ENCODE results near the gene IQCH. TPM values are rescaled to one million over a fixed set of nuclear protein-coding genes. Genes with fewer than 3 reads are reported as not detected.

Gene IQCH
- total and polyA plus RNA-seq, 2 donors (not counting 1 experiment from before 2014, with no cell fraction given): 1.7 to 5.0 TPM

DNA sequence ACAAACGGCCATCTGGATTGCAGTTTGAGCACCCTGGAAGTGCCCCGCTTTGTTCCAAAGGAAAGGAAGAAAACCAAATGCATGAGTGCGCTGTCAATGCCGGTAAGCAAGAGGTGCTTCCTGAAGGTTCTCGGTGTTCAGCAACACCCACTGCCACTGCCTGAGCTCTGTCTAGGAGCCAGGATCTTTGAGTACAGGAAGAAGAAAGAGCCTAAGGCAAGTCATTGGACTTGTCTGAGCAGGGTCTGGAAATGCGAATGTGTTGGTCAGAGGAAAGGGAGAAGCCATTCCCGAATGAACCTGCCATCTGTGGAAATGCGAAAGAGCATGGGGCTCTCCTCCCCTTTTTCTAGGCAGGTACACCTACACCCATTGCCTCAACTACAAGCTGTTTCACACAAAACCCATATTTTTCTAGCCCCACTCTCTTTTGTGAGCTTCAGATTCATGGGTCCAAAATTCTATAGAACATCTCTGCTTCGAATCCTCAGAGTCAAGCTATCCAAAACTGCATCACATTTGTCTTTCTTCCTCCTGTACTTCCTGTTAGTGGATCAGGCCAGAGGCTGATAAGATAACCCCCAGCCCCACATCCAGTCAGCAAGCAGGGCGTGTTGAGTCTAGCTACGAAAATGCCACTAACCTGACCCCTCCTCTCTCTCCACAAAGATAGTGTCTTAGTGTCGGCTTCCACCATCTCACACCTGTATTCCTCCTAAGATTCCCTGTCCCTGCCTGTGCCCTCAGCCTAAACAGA is 210.8 kb downstream of the IQCH start:
- Histone ChIP-seq H3K4me2 (ENCODE audit: extremely low read depth, insufficient read depth, low read length) (no peak overlapping the region), H3K4me1 (ENCODE audit: control insufficient read depth, extremely low read depth, insufficient read depth, low read length) (no peaks in the 10 kb centered on the region), H3K36me3 (ENCODE audit: control insufficient read depth, insufficient read depth, low read length) (no peaks in the 10 kb centered on the region), H4K20me1 (ENCODE audit: control insufficient read depth, extremely low read depth, insufficient read depth, low read length) (no peaks in the 10 kb centered on the region), H3K9me3 (ENCODE audit: control insufficient read depth, insufficient read depth, low read depth, low read length) (no peaks in the 10 kb centered on the region), H3K9ac (ENCODE audit: insufficient read depth, low read length) (no peak overlapping the region), H3K27ac (ENCODE audit: insufficient read depth, low read length) (no peak overlapping the region), H3K4me3 (replicated peaks in 1 of 4; ENCODE audit: control extremely low read depth in 1 of 4, insufficient read depth in 1 of 4, low read depth in 3 of 4, low read length in 4 of 4) (no peak overlapping the region), H2AFZ (ENCODE audit: low read length) (no peak overlapping the region), H3K27me3 (ENCODE audit: control insufficient read depth, insufficient read depth, low read length) (no peaks in the 10 kb centered on the region), H3K79me2 (ENCODE audit: control insufficient read depth, insufficient read depth, low read length) (no peaks in the 10 kb centered on the region)
- no peak for TF ChIP-seq EZH2 (IDR thresholded peaks at IDR 0.05; ENCODE audit: low read length, missing control alignments)
- TF ChIP-seq, protein P1, sequence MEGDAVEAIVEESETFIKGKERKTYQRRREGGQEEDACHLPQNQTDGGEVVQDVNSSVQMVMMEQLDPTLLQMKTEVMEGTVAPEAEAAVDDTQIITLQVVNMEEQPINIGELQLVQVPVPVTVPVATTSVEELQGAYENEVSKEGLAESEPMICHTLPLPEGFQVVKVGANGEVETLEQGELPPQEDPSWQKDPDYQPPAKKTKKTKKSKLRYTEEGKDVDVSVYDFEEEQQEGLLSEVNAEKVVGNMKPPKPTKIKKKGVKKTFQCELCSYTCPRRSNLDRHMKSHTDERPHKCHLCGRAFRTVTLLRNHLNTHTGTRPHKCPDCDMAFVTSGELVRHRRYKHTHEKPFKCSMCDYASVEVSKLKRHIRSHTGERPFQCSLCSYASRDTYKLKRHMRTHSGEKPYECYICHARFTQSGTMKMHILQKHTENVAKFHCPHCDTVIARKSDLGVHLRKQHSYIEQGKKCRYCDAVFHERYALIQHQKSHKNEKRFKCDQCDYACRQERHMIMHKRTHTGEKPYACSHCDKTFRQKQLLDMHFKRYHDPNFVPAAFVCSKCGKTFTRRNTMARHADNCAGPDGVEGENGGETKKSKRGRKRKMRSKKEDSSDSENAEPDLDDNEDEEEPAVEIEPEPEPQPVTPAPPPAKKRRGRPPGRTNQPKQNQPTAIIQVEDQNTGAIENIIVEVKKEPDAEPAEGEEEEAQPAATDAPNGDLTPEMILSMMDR (conservative IDR thresholded peaks at IDR 0.05 in 1 of 2, IDR thresholded peaks at IDR 0.05 in 1 of 2; ENCODE audit: low read depth in 1 of 2, low read length in 2 of 2): no peak
- no peak for DNase-seq (ENCODE audit: low read depth in 2 of 2)

DNA sequence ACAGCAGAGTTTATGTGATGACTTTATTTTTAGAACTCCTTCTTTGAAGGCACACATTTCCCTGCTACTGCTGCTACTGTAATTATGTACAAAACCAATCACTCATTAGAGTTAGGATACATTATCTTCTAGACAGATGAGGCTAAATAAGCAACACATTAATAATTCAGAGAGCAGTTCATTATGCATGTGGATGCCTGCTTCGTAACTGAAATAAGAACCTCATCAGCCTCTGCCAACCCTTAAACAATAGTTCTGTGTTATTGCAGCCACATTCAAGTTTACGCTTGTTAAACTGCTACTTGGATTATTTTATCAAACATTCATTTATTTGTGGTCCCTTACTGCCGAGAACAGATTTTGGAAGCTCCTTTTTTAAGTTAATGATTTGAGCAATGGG is 213.8 kb downstream of the IQCH start:
- Histone ChIP-seq H3K27ac (ENCODE audit: insufficient read depth, low read length) (no peak overlapping the region), H3K27me3 (ENCODE audit: control insufficient read depth, insufficient read depth, low read length) (no peaks in the 10 kb centered on the region), H3K4me1 (ENCODE audit: control insufficient read depth, extremely low read depth, insufficient read depth, low read length) (peaks cover 6% of the 10 kb centered on the region), H3K4me2 (ENCODE audit: extremely low read depth, insufficient read depth, low read length) (no peak overlapping the region), H2AFZ (ENCODE audit: low read length) (no peak overlapping the region), H3K36me3 (ENCODE audit: control insufficient read depth, insufficient read depth, low read length) (no peaks in the 10 kb centered on the region), H3K9ac (ENCODE audit: insufficient read depth, low read length) (no peak overlapping the region), H4K20me1 (ENCODE audit: control insufficient read depth, extremely low read depth, insufficient read depth, low read length) (no peaks in the 10 kb centered on the region), H3K79me2 (ENCODE audit: control insufficient read depth, insufficient read depth, low read length) (no peaks in the 10 kb centered on the region), H3K9me3 (ENCODE audit: control insufficient read depth, insufficient read depth, low read depth, low read length) (no peaks in the 10 kb centered on the region), H3K4me3 (replicated peaks in 1 of 4; ENCODE audit: control extremely low read depth in 1 of 4, insufficient read depth in 1 of 4, low read depth in 3 of 4, low read length in 4 of 4) (no peak overlapping the region)
- no peak for DNase-seq (ENCODE audit: low read depth in 2 of 2)
- TF ChIP-seq, protein P1 (conservative IDR thresholded peaks at IDR 0.05 in 1 of 2, IDR thresholded peaks at IDR 0.05 in 1 of 2; ENCODE audit: low read depth in 1 of 2, low read length in 2 of 2): no peak
- TF ChIP-seq EZH2 (IDR thresholded peaks at IDR 0.05; ENCODE audit: low read length, missing control alignments): no peak

DNA sequence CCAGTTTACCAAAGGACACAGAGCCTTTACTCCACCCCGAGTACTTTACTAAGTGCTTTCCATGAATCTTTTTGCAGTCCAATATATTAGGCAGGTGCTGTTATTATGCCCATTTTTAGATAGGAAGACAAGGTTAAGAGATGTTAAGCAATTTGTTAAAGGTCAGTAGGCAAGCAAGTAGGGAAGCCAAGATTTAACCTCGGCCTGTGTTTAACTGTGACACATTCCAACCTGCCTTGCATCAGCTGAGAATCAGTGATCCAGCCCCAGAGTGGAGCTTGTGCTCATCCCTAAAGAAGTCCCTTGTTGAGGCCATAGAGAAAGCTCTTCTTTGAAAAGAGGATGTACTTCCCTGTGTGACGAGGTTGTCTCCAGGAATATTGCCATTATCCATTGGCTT is 215.1 kb downstream of the IQCH start:
- no peaks in the 10 kb centered on the region for H3K36me3 ChIP-seq (ENCODE audit: control insufficient read depth, insufficient read depth, low read length)
- no peaks in the 10 kb centered on the region for H3K27me3 ChIP-seq (ENCODE audit: control insufficient read depth, insufficient read depth, low read length)
- no peaks in the 10 kb centered on the region for H3K9me3 ChIP-seq (ENCODE audit: control insufficient read depth, insufficient read depth, low read depth, low read length)
- no peaks in the 10 kb centered on the region for H3K79me2 ChIP-seq (ENCODE audit: control insufficient read depth, insufficient read depth, low read length)
- H3K4me2 ChIP-seq (ENCODE audit: extremely low read depth, insufficient read depth, low read length): no peak overlapping the region
- TF ChIP-seq, protein P1 (conservative IDR thresholded peaks at IDR 0.05 in 1 of 2, IDR thresholded peaks at IDR 0.05 in 1 of 2; ENCODE audit: low read depth in 1 of 2, low read length in 2 of 2): no peak
- no peak for TF ChIP-seq EZH2 (IDR thresholded peaks at IDR 0.05; ENCODE audit: low read length, missing control alignments)
- no peak overlapping the region for H3K27ac ChIP-seq (ENCODE audit: insufficient read depth, low read length)
- H3K9ac ChIP-seq (ENCODE audit: insufficient read depth, low read length): no peak overlapping the region
- no peak for DNase-seq (ENCODE audit: low read depth in 2 of 2)
- H3K4me3 ChIP-seq (replicated peaks in 1 of 4; ENCODE audit: control extremely low read depth in 1 of 4, insufficient read depth in 1 of 4, low read depth in 3 of 4, low read length in 4 of 4): no peak overlapping the region
- H4K20me1 ChIP-seq (ENCODE audit: control insufficient read depth, extremely low read depth, insufficient read depth, low read length): no peaks in the 10 kb centered on the region
- H3K4me1 ChIP-seq (ENCODE audit: control insufficient read depth, extremely low read depth, insufficient read depth, low read length): peaks cover 6% of the 10 kb centered on the region
- no peak overlapping the region for H2AFZ ChIP-seq (ENCODE audit: low read length)
